ENCODE results near the gene LSS.
"Not testable (repeated sequence)": the region's sequence is repeated elsewhere in the genome, so short reads cannot be mapped to it uniquely, and the experiment has no call there.

LSS gene

DNA sequence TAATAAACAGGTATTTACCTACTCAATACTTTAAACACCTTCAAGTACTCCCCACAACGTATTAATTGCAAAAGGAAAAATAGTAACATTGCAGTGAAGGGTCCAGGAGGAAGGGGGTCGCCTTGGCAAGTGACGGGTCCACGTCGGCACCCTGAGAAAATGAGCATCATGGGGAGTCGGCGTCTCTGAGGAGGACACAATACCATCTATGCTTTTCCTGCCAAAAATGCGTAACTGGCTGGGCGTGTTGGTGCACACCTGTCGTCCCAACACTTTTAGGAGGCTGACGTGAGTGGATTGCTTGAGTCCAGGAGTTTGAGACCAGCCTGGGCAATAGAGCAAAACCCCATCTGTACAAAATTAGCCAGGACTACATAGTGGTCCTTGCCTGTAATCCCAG is 80.5 kb downstream of the LSS start:
- Histone ChIP-seq H3K9me3 (ENCODE audit: control insufficient read depth, insufficient read depth, low read depth, low read length) (no peaks in the 10 kb centered on the region), H3K4me1 (ENCODE audit: control insufficient read depth, insufficient read depth, low read length) (peaks cover 12% of the 10 kb centered on the region), H3K27ac (ENCODE audit: low read depth, low read length) (no peak overlapping the region), H3K27me3 (ENCODE audit: control insufficient read depth, insufficient read depth, low read length) (no peaks in the 10 kb centered on the region), H3K36me3 (ENCODE audit: control insufficient read depth, insufficient read depth, low read length) (no peaks in the 10 kb centered on the region), H3K9ac (ENCODE audit: low read length) (no peak overlapping the region), H3K4me3 (ENCODE audit: low read depth, low read length) (no peak overlapping the region)

DNA sequence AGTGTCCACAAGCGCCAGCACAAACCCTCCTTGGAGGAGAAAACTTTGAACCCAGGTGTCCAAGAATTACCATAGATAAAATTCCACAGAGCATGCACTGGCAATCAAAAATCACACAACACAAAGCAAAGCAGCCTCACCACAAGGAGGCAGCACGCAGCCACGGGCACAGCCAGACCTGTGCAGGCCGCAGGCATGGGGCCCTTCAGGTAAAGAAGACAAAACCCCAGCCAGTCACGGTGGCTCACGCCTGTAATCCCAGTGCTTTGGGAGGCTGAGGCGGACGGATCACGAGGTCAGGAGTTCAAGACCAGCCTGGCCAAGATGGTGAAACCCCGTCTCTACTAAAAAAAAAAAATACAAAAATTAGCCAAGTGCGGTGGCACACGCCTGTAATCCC is 81.1 kb downstream of the LSS start:
- H3K4me1 ChIP-seq (ENCODE audit: control insufficient read depth, insufficient read depth, low read length); H3K27ac ChIP-seq (ENCODE audit: low read depth, low read length); H3K27me3 ChIP-seq (ENCODE audit: control insufficient read depth, insufficient read depth, low read length); H3K36me3 ChIP-seq (ENCODE audit: control insufficient read depth, insufficient read depth, low read length); H3K9me3 ChIP-seq (ENCODE audit: control insufficient read depth, insufficient read depth, low read depth, low read length); H3K9ac ChIP-seq (ENCODE audit: low read length); H3K4me3 ChIP-seq (ENCODE audit: low read depth, low read length): not testable (repeated sequence)

DNA sequence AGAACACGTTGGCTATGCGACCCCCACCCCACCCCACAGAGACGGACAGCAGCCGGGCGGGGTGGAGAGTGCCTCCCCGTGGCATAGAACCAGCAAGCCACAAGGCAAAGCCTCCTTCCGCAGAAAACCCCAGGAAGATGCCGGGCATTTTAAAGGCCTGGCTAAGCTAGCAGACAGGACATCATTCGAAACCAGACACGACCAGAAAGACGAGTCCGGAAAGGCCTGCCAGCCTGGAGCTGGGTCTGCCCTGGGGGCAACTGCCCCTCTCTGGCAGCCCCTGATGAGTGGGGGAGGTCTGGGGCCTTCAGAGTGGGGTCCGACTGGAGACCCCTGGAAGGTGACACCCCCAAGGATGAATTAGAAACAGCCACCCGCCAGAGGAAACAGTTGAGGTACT is 81.7 kb downstream of the LSS start:
- H3K36me3 ChIP-seq (ENCODE audit: control insufficient read depth, insufficient read depth, low read length), result no peaks in the 10 kb centered on the region
- no peak overlapping the region for H3K9ac ChIP-seq (ENCODE audit: low read length)
- no peak overlapping the region for H3K4me3 ChIP-seq (ENCODE audit: low read depth, low read length)
- no peaks in the 10 kb centered on the region for H3K27me3 ChIP-seq (ENCODE audit: control insufficient read depth, insufficient read depth, low read length)
- no peak overlapping the region for H3K27ac ChIP-seq (ENCODE audit: low read depth, low read length)
- H3K4me1 ChIP-seq (ENCODE audit: control insufficient read depth, insufficient read depth, low read length), result peaks cover 4% of the 10 kb centered on the region; the same call in 1 of the 2 replicates
- peaks cover 4% of the 10 kb centered on the region; the same call in 1 of the 2 replicates for H3K9me3 ChIP-seq (ENCODE audit: control insufficient read depth, insufficient read depth, low read depth, low read length)

DNA sequence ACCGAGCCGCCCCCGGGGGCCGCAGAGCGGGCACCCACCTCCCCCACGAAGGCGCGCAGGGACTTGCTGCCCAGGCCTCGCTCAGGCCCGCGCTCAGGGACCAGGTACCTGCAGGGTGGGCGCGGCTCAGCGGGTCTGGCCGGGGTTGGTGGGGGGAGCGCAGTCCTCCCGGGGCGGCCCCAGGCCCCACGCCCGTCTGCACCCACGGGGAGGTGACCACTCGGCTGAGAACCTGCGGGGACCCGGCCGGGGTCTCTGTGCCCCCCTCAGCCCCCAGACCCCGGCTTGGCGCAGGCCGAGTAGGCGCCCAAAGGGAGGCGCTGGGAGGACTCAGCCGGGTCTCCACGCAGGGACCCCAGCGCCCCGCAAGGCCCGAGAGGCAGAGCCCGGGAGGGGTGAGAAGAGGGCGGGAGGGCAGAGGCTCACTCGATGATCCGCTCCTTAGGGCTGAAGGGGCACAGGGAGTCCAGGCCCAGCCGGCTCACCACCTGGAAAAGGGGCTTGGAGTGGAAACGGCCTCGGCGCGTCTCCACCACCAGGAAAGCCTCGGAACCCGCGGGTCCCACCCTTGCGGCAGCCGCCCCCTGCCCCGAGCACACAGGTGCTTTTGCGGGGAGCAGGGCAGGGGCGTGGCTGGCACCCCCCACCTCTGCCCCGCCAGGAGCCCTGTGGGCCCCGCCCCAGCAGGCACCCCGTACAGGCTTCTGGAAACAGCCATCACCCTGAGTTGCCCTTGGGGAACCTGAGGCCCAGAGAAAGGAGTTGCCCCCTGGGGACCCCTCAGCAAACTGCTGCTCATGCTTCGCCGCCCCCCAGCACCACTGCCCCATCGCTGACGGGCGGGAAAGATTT is 82.5 kb downstream of the LSS start:
- Histone ChIP-seq H3K36me3 (ENCODE audit: control insufficient read depth, insufficient read depth, low read length) (no peaks in the 10 kb centered on the region), H3K27me3 (ENCODE audit: control insufficient read depth, insufficient read depth, low read length) (no peaks in the 10 kb centered on the region; the same call in 1 of the 2 replicates), H3K9me3 (ENCODE audit: control insufficient read depth, insufficient read depth, low read depth, low read length) (peaks cover 4% of the 10 kb centered on the region; the same call in 1 of the 2 replicates), H3K4me1 (ENCODE audit: control insufficient read depth, insufficient read depth, low read length) (peaks cover 4% of the 10 kb centered on the region; the same call in 1 of the 2 replicates), H3K4me3 (ENCODE audit: low read depth, low read length) (no peak overlapping the region), H3K9ac (ENCODE audit: low read length) (no peak overlapping the region), H3K27ac (ENCODE audit: low read depth, low read length) (no peak overlapping the region)

DNA sequence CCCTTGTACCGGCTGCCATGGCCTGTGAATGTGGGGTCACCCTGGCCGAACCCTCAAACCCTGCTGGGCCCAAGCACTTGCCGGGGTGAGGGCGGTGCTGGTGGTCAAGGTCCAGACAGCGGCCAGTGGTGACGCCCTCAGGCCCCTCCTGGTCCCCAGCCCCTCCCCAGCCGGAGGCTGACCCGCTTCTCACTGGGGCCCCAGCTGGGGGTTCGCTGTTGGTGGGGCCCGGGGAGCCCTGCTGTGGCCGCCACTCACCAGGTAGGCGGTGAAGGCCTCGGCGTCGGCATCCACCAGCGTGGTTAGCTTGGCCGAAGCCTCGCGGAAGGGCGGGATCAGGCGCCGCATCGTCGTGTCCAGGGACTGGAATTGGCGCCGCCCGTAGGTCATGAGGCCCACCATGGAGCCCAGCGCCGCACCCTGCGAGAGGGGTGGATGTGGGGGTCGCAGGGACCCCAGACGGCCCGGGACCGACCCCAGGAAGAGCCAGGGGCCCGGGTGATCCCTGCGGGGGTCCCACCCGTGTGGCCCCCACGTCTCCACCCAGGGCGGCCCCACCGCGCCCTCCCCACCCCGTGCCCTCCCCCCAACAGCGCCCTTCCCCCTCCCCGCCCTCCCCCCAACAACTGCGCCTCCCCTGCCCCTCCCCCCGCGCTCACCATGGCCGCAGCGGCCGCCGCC is 83.3 kb downstream of the LSS start:
- peaks cover 4% of the 10 kb centered on the region; the same call in 1 of the 2 replicates for H3K4me1 ChIP-seq (ENCODE audit: control insufficient read depth, insufficient read depth, low read length)
- no peaks in the 10 kb centered on the region for H3K36me3 ChIP-seq (ENCODE audit: control insufficient read depth, insufficient read depth, low read length)
- no peak overlapping the region for H3K9ac ChIP-seq (ENCODE audit: low read length)
- H3K27ac ChIP-seq (ENCODE audit: low read depth, low read length), result no peak overlapping the region
- H3K27me3 ChIP-seq (ENCODE audit: control insufficient read depth, insufficient read depth, low read length), result peaks cover 2% of the 10 kb centered on the region; the same call in 1 of the 2 replicates
- peaks cover 4% of the 10 kb centered on the region; the same call in 1 of the 2 replicates for H3K9me3 ChIP-seq (ENCODE audit: control insufficient read depth, insufficient read depth, low read depth, low read length)
- no peak overlapping the region for H3K4me3 ChIP-seq (ENCODE audit: low read depth, low read length)

DNA sequence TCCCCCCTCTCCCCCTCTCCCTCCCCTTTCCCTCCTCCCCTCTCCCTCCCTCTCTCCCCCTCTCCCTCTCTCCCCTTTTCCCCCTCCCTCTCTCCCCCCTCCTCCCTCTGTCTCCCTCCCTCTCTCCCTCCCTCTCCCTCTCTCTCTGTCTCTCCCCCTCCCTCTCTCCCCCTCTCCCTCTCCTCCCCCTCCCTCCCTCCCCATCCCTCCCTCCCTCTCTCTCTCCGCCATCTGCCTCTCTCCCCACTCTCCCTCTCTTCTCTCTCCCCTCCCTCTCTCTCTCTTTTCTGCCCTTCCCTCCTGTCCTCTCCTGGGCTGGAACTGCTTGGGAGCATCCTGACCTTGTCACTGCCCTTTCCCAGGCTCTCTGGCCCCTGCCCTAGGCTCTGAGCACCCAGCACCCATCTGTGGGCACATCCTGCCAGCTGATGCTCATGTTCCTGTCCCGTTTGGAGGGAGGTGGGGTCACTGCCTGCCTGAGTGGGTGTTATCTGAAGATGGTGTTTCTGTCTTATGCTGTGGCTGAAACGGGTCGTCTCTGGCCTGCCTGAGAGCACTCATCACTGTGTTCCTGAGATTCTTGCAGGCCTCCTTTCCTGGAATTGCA is 84.0 kb downstream of the LSS start:
- Histone ChIP-seq H3K4me1 (ENCODE audit: control insufficient read depth, insufficient read depth, low read length) (peaks cover 4% of the 10 kb centered on the region; the same call in 1 of the 2 replicates), H3K27me3 (ENCODE audit: control insufficient read depth, insufficient read depth, low read length) (peaks cover 8% of the 10 kb centered on the region; the same call in 1 of the 2 replicates), H3K9me3 (ENCODE audit: control insufficient read depth, insufficient read depth, low read depth, low read length) (peaks cover 4% of the 10 kb centered on the region; the same call in 1 of the 2 replicates), H3K4me3 (ENCODE audit: low read depth, low read length) (no peak overlapping the region), H3K36me3 (ENCODE audit: control insufficient read depth, insufficient read depth, low read length) (no peaks in the 10 kb centered on the region), H3K9ac (ENCODE audit: low read length) (no peak overlapping the region), H3K27ac (ENCODE audit: low read depth, low read length) (no peak overlapping the region)

DNA sequence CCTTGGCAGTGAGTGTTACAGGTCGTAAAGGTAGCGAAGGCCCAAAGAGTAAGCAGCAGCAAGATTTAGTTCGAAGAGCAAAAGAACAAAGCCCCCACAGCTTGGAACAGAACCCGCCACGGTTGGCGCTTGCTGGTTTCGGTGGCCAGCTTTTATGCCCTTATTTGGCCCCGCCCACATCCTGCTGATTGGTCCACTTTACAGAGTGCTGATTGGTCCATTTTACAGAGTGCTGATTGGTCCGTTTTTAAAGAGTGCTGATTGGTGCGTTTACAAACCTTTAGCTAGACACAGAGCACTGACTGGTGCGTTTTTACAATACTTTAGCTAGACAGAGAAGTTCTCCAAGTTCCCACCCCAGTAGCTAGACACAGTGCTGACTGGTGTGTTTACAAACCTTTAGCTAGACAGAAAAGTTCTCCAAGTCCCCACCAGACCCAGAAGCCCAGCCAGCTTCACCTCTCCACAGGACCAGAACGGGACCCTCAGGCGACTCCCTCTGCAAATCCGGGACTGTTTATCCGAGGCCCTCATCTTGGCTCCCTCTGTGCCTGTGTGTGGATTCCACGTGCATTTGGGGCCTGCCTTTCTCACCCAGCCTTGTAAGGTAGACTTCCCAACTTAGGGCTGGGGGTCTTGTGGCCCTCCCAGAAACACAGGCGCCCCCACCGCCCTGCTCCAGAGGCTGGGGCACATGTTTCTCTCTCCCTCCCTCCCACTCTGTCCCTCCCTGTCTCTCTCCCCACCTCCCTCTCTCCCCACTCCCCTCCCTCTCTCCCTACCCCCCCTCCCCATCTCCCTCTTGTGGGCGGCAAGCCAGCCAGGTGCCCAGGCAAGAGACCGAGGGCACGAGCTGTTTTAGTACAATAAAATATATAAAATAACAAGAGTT is 85.7 kb downstream of the LSS start:
- Histone ChIP-seq H3K4me1 (ENCODE audit: control insufficient read depth, insufficient read depth, low read length) (peaks cover 4% of the 10 kb centered on the region; the same call in 1 of the 2 replicates), H3K36me3 (ENCODE audit: control insufficient read depth, insufficient read depth, low read length) (no peaks in the 10 kb centered on the region), H3K4me3 (ENCODE audit: low read depth, low read length) (peak overlapping the region; percentile 21; the same call in 1 of the 2 replicates), H3K9me3 (ENCODE audit: control insufficient read depth, insufficient read depth, low read depth, low read length) (peaks cover 4% of the 10 kb centered on the region; the same call in 1 of the 2 replicates), H3K9ac (ENCODE audit: low read length) (no peak overlapping the region), H3K27ac (ENCODE audit: low read depth, low read length) (no peak overlapping the region), H3K27me3 (ENCODE audit: control insufficient read depth, insufficient read depth, low read length) (peaks cover 10% of the 10 kb centered on the region; the same call in 1 of the 2 replicates)

DNA sequence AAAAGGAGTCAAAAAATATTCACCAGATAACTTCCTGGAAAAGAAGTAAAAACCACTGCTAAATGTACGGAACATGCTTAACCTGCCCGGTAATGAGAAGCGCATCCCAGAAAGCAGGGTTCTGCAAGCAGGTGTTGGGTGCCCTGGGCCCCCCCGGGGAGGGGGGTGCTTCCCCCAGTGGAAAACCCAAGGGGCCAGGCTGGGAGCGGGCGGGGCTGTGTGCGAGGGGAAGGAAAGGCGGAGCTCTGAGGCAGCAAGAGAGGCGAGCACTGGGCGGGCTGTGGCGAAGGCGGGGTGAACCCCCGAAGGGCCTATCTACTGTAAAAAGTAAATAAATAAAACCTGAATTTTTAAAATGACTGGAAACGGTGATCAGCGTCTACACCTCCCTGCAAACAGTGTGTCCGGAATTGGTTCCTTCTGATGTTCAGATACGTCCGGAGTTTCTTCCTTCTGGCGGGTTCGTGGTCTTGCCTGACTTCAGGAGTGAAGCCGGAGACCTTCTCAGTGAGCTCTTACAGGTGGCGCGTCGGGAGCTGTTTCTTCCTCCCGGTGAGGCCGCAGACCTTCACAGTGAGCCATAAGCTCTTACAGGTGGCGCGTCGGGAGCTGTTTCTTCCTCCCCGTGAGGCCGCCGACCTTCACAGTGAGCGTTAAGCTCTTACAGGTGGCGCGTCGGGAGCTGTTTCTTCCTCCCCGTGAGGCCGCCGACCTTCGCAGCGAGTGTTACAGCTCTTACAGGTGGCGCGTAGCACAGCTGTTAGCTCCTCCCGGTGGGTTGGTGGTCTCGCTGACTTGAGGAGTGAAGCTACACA is 86.6 kb downstream of the LSS start:
- peaks cover 4% of the 10 kb centered on the region; the same call in 1 of the 2 replicates for H3K9me3 ChIP-seq (ENCODE audit: control insufficient read depth, insufficient read depth, low read depth, low read length)
- H3K4me1 ChIP-seq (ENCODE audit: control insufficient read depth, insufficient read depth, low read length), result peaks cover 4% of the 10 kb centered on the region; the same call in 1 of the 2 replicates
- no peaks in the 10 kb centered on the region for H3K36me3 ChIP-seq (ENCODE audit: control insufficient read depth, insufficient read depth, low read length)
- peaks cover 10% of the 10 kb centered on the region; the same call in 1 of the 2 replicates for H3K27me3 ChIP-seq (ENCODE audit: control insufficient read depth, insufficient read depth, low read length)
- no peak overlapping the region for H3K27ac ChIP-seq (ENCODE audit: low read depth, low read length)
- H3K9ac ChIP-seq (ENCODE audit: low read length), result no peak overlapping the region
- H3K4me3 ChIP-seq (ENCODE audit: low read depth, low read length), result peak overlapping the region; percentile 21; the same call in 1 of the 2 replicates

DNA sequence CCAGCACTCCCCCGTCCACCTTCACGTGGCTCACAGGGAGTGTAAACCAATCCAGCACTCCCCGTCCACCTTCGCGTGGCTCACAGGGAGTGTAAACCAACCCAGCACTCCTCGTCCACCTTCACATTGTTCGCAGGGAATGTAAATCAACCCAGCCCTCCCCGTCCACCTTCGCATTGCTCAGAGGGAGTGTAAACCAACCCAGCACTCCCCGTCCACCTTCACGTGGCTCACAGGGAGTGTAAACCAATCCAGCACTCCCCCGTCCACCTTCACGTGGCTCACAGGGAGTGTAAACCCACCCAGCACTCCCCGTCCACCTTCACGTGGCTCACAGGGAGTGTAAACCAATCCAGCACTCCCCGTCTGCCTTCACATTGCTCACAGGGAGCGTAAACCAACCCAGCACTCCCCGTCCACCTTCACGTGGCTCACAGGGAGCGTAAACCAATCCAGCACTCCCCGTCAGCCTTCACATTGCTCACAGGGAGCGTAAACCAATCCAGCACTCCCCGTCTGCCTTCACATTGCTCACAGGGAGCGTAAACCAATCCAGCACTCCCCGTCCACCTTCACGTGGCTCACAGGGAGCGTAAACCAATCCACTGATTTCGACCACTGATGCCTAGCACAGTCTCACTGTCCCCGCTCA is 88.1 kb downstream of the LSS start:
- not testable (repeated sequence) for H3K9me3 ChIP-seq (ENCODE audit: control insufficient read depth, insufficient read depth, low read depth, low read length); H3K4me1 ChIP-seq (ENCODE audit: control insufficient read depth, insufficient read depth, low read length); H3K27ac ChIP-seq (ENCODE audit: low read depth, low read length); H3K36me3 ChIP-seq (ENCODE audit: control insufficient read depth, insufficient read depth, low read length); H3K9ac ChIP-seq (ENCODE audit: low read length); H3K27me3 ChIP-seq (ENCODE audit: control insufficient read depth, insufficient read depth, low read length)
- H3K4me3 ChIP-seq (ENCODE audit: low read depth, low read length), result peak overlapping the region; percentile 26; the same call in 1 of the 2 replicates

Data from HUES6 (cell line).